Activated B cell treated with CpG ODN at 0.5 μM for 24 hours (primary cell): Measurements from ENCODE around the gene HOXB7. TPM values are rescaled to one million over a fixed set of nuclear protein-coding genes. Genes with fewer than 3 reads are reported as not detected.

ENCODE experiments used
- ATAC-seq: fragments of 200-7000 bp; cut with Tn5 transposase; one replicate; pipeline ENCODE4 v1.10.0; 2021; ENCODE audit warnings: low read depth, mild to moderate bottlenecking, moderate library complexity
- CTCF ChIA-PET: fragments of 350-600 bp; sonication (Branson Sonifier 250); formaldehyde crosslinking; loops from one replicate; lab custom pipeline; 2021; ENCODE audit warnings: antibody characterized with exemption; lab: Charles Lee
- POLR2A ChIA-PET: fragments of 350-600 bp; sonication (Branson Sonifier 250); formaldehyde crosslinking; loops from one replicate; lab custom pipeline; 2021; ENCODE audit warnings: antibody characterized with exemption; lab: Charles Lee
- DNase-seq: peaks from one replicate; pipeline ENCODE4 v3.0.0; 2022
- H3K27ac Mint-ChIP-seq: one replicate; pipeline ENCODE4 v1.8.0; 2020; ENCODE audit warnings: mixed read lengths
- H3K27me3 Mint-ChIP-seq: one replicate; pipeline ENCODE4 v1.8.0; 2021; ENCODE audit warnings: mixed read lengths
- H3K36me3 Mint-ChIP-seq: one replicate; pipeline ENCODE4 v1.8.0; 2021; ENCODE audit warnings: low read depth, mixed read lengths
- H3K4me1 Mint-ChIP-seq: one replicate; pipeline ENCODE4 v1.8.0; 2021; ENCODE audit warnings: mixed read lengths
- H3K4me3 Mint-ChIP-seq: one replicate; pipeline ENCODE4 v1.8.0; 2020; ENCODE audit warnings: mild to moderate bottlenecking, mixed read lengths
- H3K9me3 Mint-ChIP-seq: one replicate; pipeline ENCODE4 v1.8.0; 2020; ENCODE audit warnings: mixed read lengths
- intact Hi-C: fragments of 100-400 bp; cut with micrococcal nuclease; formaldehyde crosslinking; loops from one replicate; pipeline ENCODE4 v1.15.1; 2024
- total RNA-seq: library from RNA; stranded (reverse); gene quantifications from 2 replicates; pipeline ENCODE4 v1.2.3, GENCODE V29; 2022
- TF ChIP-seq, protein P1 (sequence below): fragments of 200-600 bp; IDR thresholded peaks from one replicate; pipeline ENCODE4 v1.8.0; 2022; ENCODE audit warnings: antibody characterized with exemption, mild to moderate bottlenecking

The HOXB7 gene
- total RNA-seq, 1 donor from 2014 or later: 0.60 TPM

DNA sequence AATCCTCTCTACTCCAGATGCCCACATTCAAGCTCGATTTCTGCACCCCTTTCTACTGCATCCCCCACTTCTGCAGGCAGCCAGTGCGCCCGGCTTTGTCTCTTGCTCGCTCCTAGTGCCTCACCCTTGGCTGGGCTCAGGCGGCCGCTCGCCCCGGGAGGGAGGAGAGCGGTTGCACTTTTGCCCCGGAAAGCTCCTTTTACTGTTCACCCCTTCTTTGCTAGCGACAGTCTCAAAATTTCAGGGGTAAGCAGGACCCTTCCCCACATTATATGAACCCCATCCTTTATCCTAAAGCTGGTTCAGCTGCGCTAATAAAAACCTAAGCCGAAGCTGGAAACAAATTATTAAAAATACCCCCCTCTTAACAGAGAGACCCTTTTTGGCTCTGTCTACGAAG, 18.2 kb downstream of the HOXB7 start:
- H3K36me3 Mint-ChIP-seq: no peaks in the 10 kb centered on the region
- ChIA-PET CTCF (interaction anchor here (0.8 to 4.5 kb wide), 22 partner anchors 9 to 567 kb away, joined by 3 to 31 read pairs (median 4); partner anchors contain the start of gene HOXB8), POLR2A (interaction anchor here (0.8 to 1.6 kb wide), 6 partner anchors 14 to 257 kb away, joined by 3 to 5 read pairs (median 3); partner anchors contain the start of gene HOXB8)
- no peak for ATAC-seq
- TF ChIP-seq, protein P1, sequence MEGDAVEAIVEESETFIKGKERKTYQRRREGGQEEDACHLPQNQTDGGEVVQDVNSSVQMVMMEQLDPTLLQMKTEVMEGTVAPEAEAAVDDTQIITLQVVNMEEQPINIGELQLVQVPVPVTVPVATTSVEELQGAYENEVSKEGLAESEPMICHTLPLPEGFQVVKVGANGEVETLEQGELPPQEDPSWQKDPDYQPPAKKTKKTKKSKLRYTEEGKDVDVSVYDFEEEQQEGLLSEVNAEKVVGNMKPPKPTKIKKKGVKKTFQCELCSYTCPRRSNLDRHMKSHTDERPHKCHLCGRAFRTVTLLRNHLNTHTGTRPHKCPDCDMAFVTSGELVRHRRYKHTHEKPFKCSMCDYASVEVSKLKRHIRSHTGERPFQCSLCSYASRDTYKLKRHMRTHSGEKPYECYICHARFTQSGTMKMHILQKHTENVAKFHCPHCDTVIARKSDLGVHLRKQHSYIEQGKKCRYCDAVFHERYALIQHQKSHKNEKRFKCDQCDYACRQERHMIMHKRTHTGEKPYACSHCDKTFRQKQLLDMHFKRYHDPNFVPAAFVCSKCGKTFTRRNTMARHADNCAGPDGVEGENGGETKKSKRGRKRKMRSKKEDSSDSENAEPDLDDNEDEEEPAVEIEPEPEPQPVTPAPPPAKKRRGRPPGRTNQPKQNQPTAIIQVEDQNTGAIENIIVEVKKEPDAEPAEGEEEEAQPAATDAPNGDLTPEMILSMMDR: no peak
- peaks cover 73% of the 10 kb centered on the region for H3K27me3 Mint-ChIP-seq
- no peak for DNase-seq
- intact Hi-C loops: loop anchor here (2.0 to 10.0 kb wide), 4 partner anchors 136 to 438 kb away; no protein-coding TSS in a partner anchor
- H3K4me3 Mint-ChIP-seq: peak overlapping the region; percentile 56
- no peaks in the 10 kb centered on the region for H3K9me3 Mint-ChIP-seq
- no peak overlapping the region for H3K27ac Mint-ChIP-seq
- H3K4me1 Mint-ChIP-seq: peaks cover 45% of the 10 kb centered on the region

DNA sequence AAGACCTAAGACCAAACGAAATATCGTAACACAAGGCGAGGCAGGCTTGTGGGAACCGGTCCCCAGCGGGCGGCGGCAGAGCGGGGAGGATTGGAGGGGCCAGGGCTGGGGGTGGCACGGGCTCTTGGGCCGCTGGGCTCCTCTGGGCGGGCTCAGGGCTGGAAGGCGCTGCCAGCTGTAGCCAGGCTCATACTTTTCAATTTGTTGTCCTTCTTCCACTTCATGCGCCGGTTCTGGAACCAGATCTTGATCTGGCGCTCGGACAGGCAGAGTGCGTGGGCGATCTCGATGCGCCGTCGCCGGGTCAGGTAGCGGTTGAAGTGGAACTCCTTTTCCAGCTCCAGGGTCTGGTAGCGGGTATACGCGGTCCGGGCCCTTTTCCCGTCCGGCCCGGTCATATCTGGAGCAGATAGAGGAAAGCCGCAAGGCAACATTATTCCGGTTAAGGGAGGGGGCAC, 18.7 kb downstream of the HOXB7 start:
- H3K4me1 Mint-ChIP-seq: peaks cover 42% of the 10 kb centered on the region
- H3K4me3 Mint-ChIP-seq: no peak overlapping the region

DNA sequence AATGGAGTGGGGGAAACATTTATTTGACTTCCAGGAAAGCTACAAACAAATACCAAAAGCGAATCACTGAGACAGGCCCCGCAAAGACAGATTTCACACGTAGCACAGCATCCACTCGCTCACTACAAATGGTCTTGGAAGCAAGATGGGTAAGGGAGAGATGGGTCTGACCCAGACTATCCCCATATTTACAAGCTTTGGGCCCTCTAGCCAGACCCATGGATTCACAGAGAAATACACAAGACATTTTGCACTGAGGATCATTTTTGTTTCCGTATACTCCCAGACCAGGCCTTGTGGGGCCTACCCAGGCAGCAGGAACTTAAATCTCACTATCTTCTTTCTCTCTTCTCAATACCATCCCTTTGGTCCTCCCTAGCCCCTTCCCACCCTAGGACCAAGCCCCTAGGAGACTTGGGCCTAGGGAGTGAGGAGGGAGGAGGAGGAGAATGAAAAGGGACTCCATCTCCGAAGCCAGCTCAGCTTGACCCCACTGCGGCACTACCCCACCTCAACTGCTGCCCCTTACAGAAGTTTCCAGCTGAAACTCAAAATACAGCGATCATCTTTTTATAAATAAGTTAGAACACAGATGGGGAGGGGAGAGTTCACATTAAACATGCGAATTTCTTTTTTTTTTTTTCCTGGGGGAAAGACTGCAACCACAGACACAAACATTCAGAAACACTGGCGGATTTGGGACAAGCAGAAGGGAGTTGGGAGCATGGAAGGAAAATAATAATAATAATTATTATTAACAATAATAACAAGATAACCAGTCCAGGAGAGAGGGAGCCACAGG, 19.4 kb downstream of the HOXB7 start:
- H3K9me3 Mint-ChIP-seq: no peaks in the 10 kb centered on the region
- TF ChIP-seq, protein P1: no peak
- ATAC-seq: no peak
- no peak overlapping the region for H3K4me3 Mint-ChIP-seq
- intact Hi-C loops: loop anchor here (2.0 to 10.0 kb wide), 4 partner anchors 135 to 437 kb away; no protein-coding TSS in a partner anchor
- no peaks in the 10 kb centered on the region for H3K36me3 Mint-ChIP-seq
- H3K27ac Mint-ChIP-seq: no peak overlapping the region
- DNase-seq: no peak
- H3K4me1 Mint-ChIP-seq: peaks cover 38% of the 10 kb centered on the region
- ChIA-PET POLR2A (interaction anchor here (0.6 to 1.6 kb wide), 3 partner anchors 13 to 1309 kb away, joined by 3 to 4 read pairs (median 3); no protein-coding TSS in a partner anchor), CTCF (interaction anchor here (1.3 to 4.5 kb wide), 7 partner anchors 21 to 257 kb away, joined by 3 to 29 read pairs (median 9); no protein-coding TSS in a partner anchor)
- H3K27me3 Mint-ChIP-seq: peaks cover 76% of the 10 kb centered on the region

More for the DNA sequence above, 18.7 kb downstream of the HOXB7 start:
- ChIA-PET CTCF (interaction anchor here (1.1 to 4.5 kb wide), 11 partner anchors 8 to 566 kb away, joined by 3 to 31 read pairs (median 9); partner anchors contain the start of gene HOXB8), POLR2A (interaction anchor here (0.8 to 1.6 kb wide), 3 partner anchors 13 to 26 kb away, joined by 3 to 5 read pairs (median 3); no protein-coding TSS in a partner anchor)
- H3K27ac Mint-ChIP-seq: no peak overlapping the region
- H3K36me3 Mint-ChIP-seq: no peaks in the 10 kb centered on the region
- DNase-seq (no peak), ATAC-seq (no peak)
- intact Hi-C loops: loop anchor here (2.0 to 10.0 kb wide), 4 partner anchors 135 to 437 kb away; no protein-coding TSS in a partner anchor
- H3K27me3 Mint-ChIP-seq: peaks cover 74% of the 10 kb centered on the region
- no peaks in the 10 kb centered on the region for H3K9me3 Mint-ChIP-seq
- TF ChIP-seq, protein P1: no peak

DNA sequence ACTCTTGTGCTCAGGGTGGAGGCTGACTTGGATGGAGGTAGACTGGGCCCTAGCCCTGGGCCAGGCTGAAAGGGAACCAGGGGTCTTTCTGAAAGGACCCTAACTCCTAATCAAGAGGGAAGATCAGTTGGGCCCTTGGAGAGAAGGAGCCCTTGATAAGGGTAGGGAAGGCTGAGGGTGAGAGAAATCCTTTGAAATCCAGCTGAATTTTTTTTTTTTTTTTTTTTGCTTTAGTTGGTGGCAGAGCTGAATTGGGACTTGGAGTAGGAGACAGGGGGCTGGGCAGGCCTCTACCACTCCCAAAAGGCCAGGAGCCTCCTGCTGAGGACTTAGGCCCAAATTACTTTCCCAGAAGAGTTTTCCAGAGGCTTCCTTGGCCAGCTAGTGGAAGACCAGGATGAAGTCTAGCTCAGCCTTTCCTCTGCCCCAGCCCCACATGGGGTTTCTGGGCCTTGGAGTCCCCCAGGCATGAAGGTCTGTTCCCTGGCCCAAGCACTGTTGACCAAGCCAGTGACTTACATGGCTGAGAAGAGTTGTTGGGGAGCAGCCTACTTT, 20.1 kb downstream of the HOXB7 start:
- no peak for DNase-seq
- Mint-ChIP-seq H3K27me3 (peaks cover 78% of the 10 kb centered on the region), H3K4me3 (no peak overlapping the region), H3K36me3 (no peaks in the 10 kb centered on the region), H3K9me3 (no peaks in the 10 kb centered on the region), H3K27ac (no peak overlapping the region), H3K4me1 (peaks cover 43% of the 10 kb centered on the region)
- intact Hi-C loops: loop anchor here (10.0 kb wide), 1 partner anchor 436 kb away; no protein-coding TSS in a partner anchor
- TF ChIP-seq, protein P1: no peak
- POLR2A ChIA-PET: interaction anchor here (0.6 kb wide), 2 partner anchors 229 to 1310 kb away, joined by 3 to 4 read pairs; no protein-coding TSS in a partner anchor
- CTCF ChIA-PET: interaction anchor here (1.3 to 3.2 kb wide), 3 partner anchors 22 to 255 kb away, joined by 3 to 21 read pairs (median 5); no protein-coding TSS in a partner anchor
- no peak for ATAC-seq
